Caco-2 (cell line): ENCODE results near the gene SLC38A7. TPM values are rescaled to one million over a fixed set of nuclear protein-coding genes. Genes with fewer than 3 reads are reported as not detected.
"Not testable (repeated sequence)": the region's sequence is repeated elsewhere in the genome, so short reads cannot be mapped to it uniquely, and the experiment has no call there.

ENCODE experiments used
- BruUV-seq: library from RNA; stranded (reverse); fragments of 400-500 nt; replicated peaks from 2 replicates; lab custom pipeline; 2021; lab: Mats Ljungman, UMichigan
- CTCF ChIA-PET: fragments of 300-600 bp; sonication (Branson Sonifier 250); formaldehyde crosslinking; loops from one replicate; lab custom pipeline; 2022; ENCODE audit warnings: antibody characterized with exemption; lab: Charles Lee
- POLR2A ChIA-PET: fragments of 300-600 bp; sonication (Branson Sonifier 250); formaldehyde crosslinking; loops from one replicate; lab custom pipeline; 2022; ENCODE audit warnings: antibody characterized with exemption; lab: Charles Lee
- DNase-seq, 2 experiments: peaks; one replicate each; pipeline versions ENCODE4 v3.0.0 to v3.0.0-alpha.2; 2020 to 2022
- H3K27me3 ChIP-seq: replicated peaks from 2 replicates; pipeline ENCODE4 v1.6.0; 2011; ENCODE audit warnings: low read length; ENCODE audit not compliant: control insufficient read depth, insufficient read depth
- H3K36me3 ChIP-seq: 2 replicates; pipeline ENCODE4 v1.5.1; 2011; ENCODE audit warnings: low read length; ENCODE audit not compliant: control insufficient read depth, insufficient read depth
- H3K4me1 ChIP-seq: fragments of 250-450 bp; sonication (Bioruptor Pico); 2 replicates; pipeline ENCODE4 v1.5.1; 2020; ENCODE audit warnings: mild to moderate bottlenecking
- H3K4me3 ChIP-seq: 2 replicates; pipeline ENCODE4 v1.5.1; 2011; ENCODE audit warnings: low read depth, mild to moderate bottlenecking, control low read depth, low read length
- H3K9me3 ChIP-seq: fragments of 250-450 bp; sonication (Bioruptor Pico); 2 replicates; pipeline ENCODE4 v1.5.1; 2020; ENCODE audit warnings: mild to moderate bottlenecking, moderate library complexity
- H3K27ac Mint-ChIP-seq: one replicate; pipeline ENCODE4 v1.8.0; 2022; ENCODE audit warnings: mixed read lengths; ENCODE audit not compliant: unreplicated experiment
- H3K27me3 Mint-ChIP-seq: one replicate; pipeline ENCODE4 v1.8.0; 2022; ENCODE audit warnings: mixed read lengths; ENCODE audit not compliant: insufficient read depth, unreplicated experiment
- H3K36me3 Mint-ChIP-seq: one replicate; pipeline ENCODE4 v1.8.0; 2022; ENCODE audit warnings: mild to moderate bottlenecking, mixed read lengths; ENCODE audit not compliant: insufficient read depth, unreplicated experiment
- H3K4me1 Mint-ChIP-seq: one replicate; pipeline ENCODE4 v1.8.0; 2022; ENCODE audit warnings: low read depth, mixed read lengths; ENCODE audit not compliant: unreplicated experiment
- H3K4me3 Mint-ChIP-seq: one replicate; pipeline ENCODE4 v1.8.0; 2022; ENCODE audit warnings: mild to moderate bottlenecking, moderate library complexity, mixed read lengths; ENCODE audit not compliant: unreplicated experiment
- H3K9me3 Mint-ChIP-seq: one replicate; pipeline ENCODE4 v1.8.0; 2022; ENCODE audit warnings: mixed read lengths; ENCODE audit not compliant: unreplicated experiment
- CTCF ChIP-seq, 2 experiments: fragments of 200-600 bp in 1 of 2; IDR thresholded peaks; 1 replicate in 1 of 2; 2 replicates in 1 of 2; pipeline versions ENCODE4 v1.5.1 to v1.8.0; 2011 to 2022; ENCODE audit warnings: antibody characterized with exemption in 1 of 2, control low read depth in 1 of 2, inconsistent platforms in 1 of 2, low read depth in 1 of 2, low read length in 1 of 2, mild to moderate bottlenecking in 1 of 2, moderate library complexity in 1 of 2; ENCODE audit not compliant: insufficient read depth in 1 of 2, severe bottlenecking in 1 of 2, unreplicated experiment in 1 of 2
- intact Hi-C: fragments of 100-400 bp; cut with micrococcal nuclease; formaldehyde crosslinking; loops from one replicate; pipeline ENCODE4 v1.10.0; 2022; ENCODE audit not compliant: unreplicated experiment
- total RNA-seq: library from RNA; stranded (reverse); gene quantifications from 2 replicates; pipeline ENCODE4 v1.2.3, GENCODE V29; 2022

SLC38A7 gene
- total RNA-seq, 1 experiment from 2014 or later = 24.1 TPM

GRCh38 chr16:58670177-58670576 lies 14.4 kb downstream of the SLC38A7 start:
- no peaks in the 10 kb centered on the region for H3K4me1 ChIP-seq
- no peaks in the 10 kb centered on the region for H3K27me3 ChIP-seq
- intact Hi-C loops = no loop called here
- Mint-ChIP-seq H3K27ac (no peak overlapping the region), H3K36me3 (peaks cover 19% of the 10 kb centered on the region), H3K9me3 (no peaks in the 10 kb centered on the region), H3K27me3 (no peaks in the 10 kb centered on the region), H3K4me3 (no peak overlapping the region), H3K4me1 (no peaks in the 10 kb centered on the region)
- TF ChIP-seq CTCF (IDR thresholded peaks at IDR 0.05; ENCODE audit: insufficient read depth in 1 of 2, low read depth in 1 of 2, low read length in 1 of 2, severe bottlenecking in 1 of 2, unreplicated experiment in 1 of 2) = no peak
- BruUV-seq = no TSS peak
- ChIA-PET CTCF (no interaction called here), POLR2A (no interaction called here)
- no peak overlapping the region for H3K4me3 ChIP-seq
- no peaks in the 10 kb centered on the region for H3K9me3 ChIP-seq
- H3K36me3 ChIP-seq = no peaks in the 10 kb centered on the region
- no peak for DNase-seq

- intact Hi-C loops = loop anchor here (10.0 kb wide), 1 partner anchor 70 kb away; no protein-coding TSS in a partner anchor
- BruUV-seq = TSS peak; percentile 52
- peaks cover under 1% of the 10 kb centered on the region for H3K36me3 Mint-ChIP-seq
- no peak for TF ChIP-seq CTCF (IDR thresholded peaks at IDR 0.05; ENCODE audit: insufficient read depth in 1 of 2, low read depth in 1 of 2, low read length in 1 of 2, severe bottlenecking in 1 of 2, unreplicated experiment in 1 of 2)
- POLR2A ChIA-PET = interaction anchor here (0.6 kb wide), 2 partner anchors 26 to 31 kb away, joined by 3 read pairs; no protein-coding TSS in a partner anchor
- no peak overlapping the region for H3K27ac Mint-ChIP-seq
- Histone ChIP-seq H3K4me3 (no peak overlapping the region), H3K27me3 (no peaks in the 10 kb centered on the region), H3K4me1 (no peaks in the 10 kb centered on the region), H3K9me3 (no peaks in the 10 kb centered on the region), H3K36me3 (no peaks in the 10 kb centered on the region)
- no peaks in the 10 kb centered on the region for H3K9me3 Mint-ChIP-seq
- H3K4me3 Mint-ChIP-seq = no peak overlapping the region
- no peaks in the 10 kb centered on the region for H3K27me3 Mint-ChIP-seq
- no peak for DNase-seq
- H3K4me1 Mint-ChIP-seq = no peaks in the 10 kb centered on the region
- CTCF ChIA-PET = interaction anchor here (1.7 kb wide), 1 partner anchor 91 kb away, joined by 6 read pairs; no protein-coding TSS in a partner anchor
Measured at GRCh38 chr16:58665200-58665599, 19.4 kb downstream of the SLC38A7 start.

GRCh38 chr16:58661199-58661830 lies 23.3 kb downstream of the SLC38A7 start:
- no peaks in the 10 kb centered on the region for H3K36me3 Mint-ChIP-seq
- peak; percentile 63 to 79 for TF ChIP-seq CTCF (IDR thresholded peaks at IDR 0.05; ENCODE audit: insufficient read depth in 1 of 2, low read depth in 1 of 2, low read length in 1 of 2, severe bottlenecking in 1 of 2, unreplicated experiment in 1 of 2)
- Histone ChIP-seq H3K27me3 (no peaks in the 10 kb centered on the region), H3K9me3 (no peaks in the 10 kb centered on the region), H3K36me3 (no peaks in the 10 kb centered on the region), H3K4me1 (peaks cover 24% of the 10 kb centered on the region), H3K4me3 (no peak overlapping the region)
- H3K27me3 Mint-ChIP-seq = no peaks in the 10 kb centered on the region
- ChIA-PET POLR2A (interaction anchor here (0.6 to 0.7 kb wide), 2 partner anchors 68 to 926 kb away, joined by 3 to 4 read pairs; no protein-coding TSS in a partner anchor), CTCF (interaction anchor here (0.6 to 1.4 kb wide), 40 partner anchors 9 to 518 kb away, joined by 3 to 24 read pairs (median 4); partner anchors contain the start of genes GINS3, NDRG4 and SLC38A7)
- peaks cover 11% of the 10 kb centered on the region for H3K4me1 Mint-ChIP-seq
- no peaks in the 10 kb centered on the region for H3K9me3 Mint-ChIP-seq
- H3K27ac Mint-ChIP-seq = no peak overlapping the region
- peak; percentile 77 to 79 for DNase-seq
- intact Hi-C loops = loop anchor here (1.0 to 10.0 kb wide), 8 partner anchors 23 to 325 kb away; partner anchors contain the start of gene SLC38A7
- BruUV-seq = no TSS peak
- no peak overlapping the region for H3K4me3 Mint-ChIP-seq

- peaks cover 37% of the 10 kb centered on the region for H3K4me1 ChIP-seq
- H3K9me3 Mint-ChIP-seq, BruUV-seq, H3K9me3 ChIP-seq, CTCF ChIA-PET, H3K36me3 Mint-ChIP-seq, H3K4me3 Mint-ChIP-seq, H3K27me3 ChIP-seq, DNase-seq, H3K27ac Mint-ChIP-seq, H3K4me3 ChIP-seq, H3K27me3 Mint-ChIP-seq, H3K36me3 ChIP-seq: not testable (repeated sequence)
- peaks cover 11% of the 10 kb centered on the region for H3K4me1 Mint-ChIP-seq
- intact Hi-C loops = loop anchor here (2.0 to 10.0 kb wide), 3 partner anchors 25 to 323 kb away; partner anchors contain the start of gene SLC38A7
- POLR2A ChIA-PET = interaction anchor here (0.9 kb wide), 1 partner anchor 31 kb away, joined by 3 read pairs; no protein-coding TSS in a partner anchor
Measured at GRCh38 chr16:58659911-58660310, 24.7 kb downstream of the SLC38A7 start.
